Measurements from ENCODE around the gene PLCL2.

The PLCL2 gene

GRCh38 chr3:17054301-17054981 is 169.7 kb downstream of the PLCL2 start:
- DNase-seq: no peak

- DNase-seq: no peak
These were observed 170.2 kb downstream of the PLCL2 start for GRCh38 chr3:17054982-17055343.

GRCh38 chr3:17055374-17056276 is 170.9 kb downstream of the PLCL2 start:
- DNase-seq: no peak

- DNase-seq: no peak
These were observed 172.6 kb downstream of the PLCL2 start for GRCh38 chr3:17057321-17057720.

- DNase-seq: no peak
These were observed 175.3 kb downstream of the PLCL2 start for GRCh38 chr3:17059989-17060550.

GRCh38 chr3:17061005-17061404 is 176.2 kb downstream of the PLCL2 start:
- DNase-seq: no peak

- no peak for DNase-seq
These were observed 178.0 kb downstream of the PLCL2 start for GRCh38 chr3:17062736-17063135.

GRCh38 chr3:17063596-17063995 is 178.8 kb downstream of the PLCL2 start:
- DNase-seq: no peak

GRCh38 chr3:17065315-17065714 is 180.6 kb downstream of the PLCL2 start:
- DNase-seq: no peak

GRCh38 chr3:17065881-17066280 is 181.1 kb downstream of the PLCL2 start:
- no peak for DNase-seq

- no peak for DNase-seq
These were observed 185.0 kb downstream of the PLCL2 start for GRCh38 chr3:17069754-17070153.

GRCh38 chr3:17070161-17070959 is 185.6 kb downstream of the PLCL2 start:
- no peak for DNase-seq

- DNase-seq: peak; percentile 29
These were observed 189.8 kb downstream of the PLCL2 start for GRCh38 chr3:17074559-17074958.

GRCh38 chr3:17075358-17075757 is 190.6 kb downstream of the PLCL2 start:
- no peak for DNase-seq

GRCh38 chr3:17075907-17076306 is 191.2 kb downstream of the PLCL2 start:
- DNase-seq: no peak

GRCh38 chr3:17076940-17077605 is 192.3 kb downstream of the PLCL2 start:
- no peak for DNase-seq

GRCh38 chr3:17077606-17078005 is 192.9 kb downstream of the PLCL2 start:
- DNase-seq: no peak

- DNase-seq: no peak
These were observed 194.2 kb downstream of the PLCL2 start for GRCh38 chr3:17078926-17079465.

- DNase-seq: no peak
These were observed 195.2 kb downstream of the PLCL2 start for GRCh38 chr3:17079933-17080332.

GRCh38 chr3:17081520-17081919 is 196.8 kb downstream of the PLCL2 start:
- no peak for DNase-seq

GRCh38 chr3:17087509-17087908 is 202.8 kb downstream of the PLCL2 start:
- no peak for DNase-seq

- no peak for DNase-seq
These were observed 203.3 kb downstream of the PLCL2 start for GRCh38 chr3:17088017-17088416.

Data from activated gamma-delta T cell treated with Interleukin-2 at 50 U/mL for 16 hours (primary cell).